CD14-positive monocyte (primary cell): Measurements from ENCODE around the gene CAPN14. TPM values are rescaled to one million over a fixed set of nuclear protein-coding genes. Genes with fewer than 3 reads are reported as not detected.

Experiments
- DNase-seq, 3 donors: peaks; one replicate each; pipeline ENCODE4 v3.0.0-alpha.2; 2011 to 2022
- H2AFZ ChIP-seq: 2 replicates; pipeline ENCODE4 v1.6.0; 2012; ENCODE audit warnings: mild to moderate bottlenecking, low read depth, low read length, inconsistent platforms; ENCODE audit not compliant: insufficient read depth, poor library complexity, severe bottlenecking
- H3K27ac ChIP-seq, 2 donors: 1 replicate in 1 of 2; 2 replicates in 1 of 2; pipeline ENCODE4 v1.5.1; 2012 to 2013; ENCODE audit warnings: low read length in 2 of 2, control low read depth in 1 of 2, inconsistent platforms in 1 of 2, low read depth in 1 of 2, mild to moderate bottlenecking in 1 of 2
- H3K27me3 ChIP-seq, 2 donors: one replicate each; pipeline versions ENCODE4 v1.6.0 to v1.6.1; 2011 to 2013; ENCODE audit warnings: low read length in 2 of 2; ENCODE audit not compliant: control insufficient read depth in 2 of 2, insufficient read depth in 2 of 2
- H3K36me3 ChIP-seq, 2 donors: replicated peaks in 1 of 2; 1 replicate in 1 of 2; 2 replicates in 1 of 2; pipeline versions ENCODE4 v1.5.1 to v1.6.1; 2012 to 2013; ENCODE audit warnings: low read length in 2 of 2, control low read depth in 1 of 2, inconsistent platforms in 1 of 2, mild to moderate bottlenecking in 1 of 2; ENCODE audit not compliant: insufficient read depth in 2 of 2, control insufficient read depth in 1 of 2
- H3K4me1 ChIP-seq, 2 donors: 1 replicate in 1 of 2; 2 replicates in 1 of 2; pipeline versions ENCODE4 v1.5.1 to v1.6.1; 2012 to 2013; ENCODE audit warnings: low read length in 2 of 2, control low read depth in 1 of 2, inconsistent platforms in 1 of 2, mild to moderate bottlenecking in 1 of 2, moderate library complexity in 1 of 2; ENCODE audit not compliant: insufficient read depth in 2 of 2, control insufficient read depth in 1 of 2
- H3K4me2 ChIP-seq: replicated peaks from 2 replicates; pipeline ENCODE3; 2012; ENCODE audit warnings: low read length, moderate library complexity, mild to moderate bottlenecking; ENCODE audit not compliant: poor library complexity, severe bottlenecking; ENCODE audit errors: extremely low read depth
- H3K4me3 ChIP-seq, 3 experiments: fragments of 200-600 bp in 1 of 3; sonication (generic) in 1 of 3; replicated peaks in 1 of 3; 1 replicate in 2 of 3; 2 replicates in 1 of 3; pipeline ENCODE4 v1.5.1; 2011 to 2013; ENCODE audit warnings: low read length in 3 of 3, mild to moderate bottlenecking in 3 of 3, control low read depth in 2 of 3, low read depth in 2 of 3, inconsistent platforms in 1 of 3, moderate library complexity in 1 of 3
- H3K79me2 ChIP-seq: 2 replicates; pipeline ENCODE4 v1.6.0; 2012; ENCODE audit warnings: mild to moderate bottlenecking, control low read depth, inconsistent platforms, low read length, moderate library complexity; ENCODE audit not compliant: insufficient read depth
- H3K9ac ChIP-seq: 2 replicates; pipeline ENCODE4 v1.6.0; 2017; ENCODE audit warnings: low read length, mild to moderate bottlenecking; ENCODE audit not compliant: insufficient read depth, poor library complexity, severe bottlenecking
- H3K9me3 ChIP-seq, 2 donors: replicated peaks in 1 of 2; 1 replicate in 1 of 2; 2 replicates in 1 of 2; pipeline versions ENCODE4 v1.5.1 to v1.6.1; 2012 to 2013; ENCODE audit warnings: low read length in 2 of 2, control low read depth in 1 of 2; ENCODE audit not compliant: control insufficient read depth in 1 of 2, insufficient read depth in 1 of 2
- H4K20me1 ChIP-seq: 2 replicates; pipeline ENCODE4 v1.6.0; 2012; ENCODE audit warnings: mild to moderate bottlenecking, low read length, control low read depth, moderate library complexity; ENCODE audit not compliant: insufficient read depth
- H3K27ac Mint-ChIP-seq, 7 donors: one replicate each; pipeline ENCODE4 v1.8.0; 2020; ENCODE audit warnings: mild to moderate bottlenecking in 7 of 7, mixed read lengths in 7 of 7, moderate library complexity in 6 of 7, inconsistent platforms in 2 of 7
- H3K27me3 Mint-ChIP-seq, 3 donors: one replicate each; pipeline ENCODE4 v1.8.0; 2021 to 2022; ENCODE audit warnings: low read depth in 3 of 3, mild to moderate bottlenecking in 3 of 3, mixed read lengths in 3 of 3, moderate library complexity in 3 of 3, inconsistent platforms in 1 of 3
- H3K36me3 Mint-ChIP-seq, 2 donors: one replicate each; pipeline ENCODE4 v1.8.0; 2020; ENCODE audit warnings: mixed read lengths in 2 of 2, inconsistent platforms in 1 of 2, mild to moderate bottlenecking in 1 of 2
- H3K4me1 Mint-ChIP-seq: one replicate; pipeline ENCODE4 v1.8.0; 2020; ENCODE audit warnings: mild to moderate bottlenecking, mixed read lengths
- H3K4me3 Mint-ChIP-seq, 2 donors: one replicate each; pipeline ENCODE4 v1.8.0; 2020; ENCODE audit warnings: mild to moderate bottlenecking in 2 of 2, mixed read lengths in 2 of 2, moderate library complexity in 1 of 2
- H3K9me3 Mint-ChIP-seq, 7 donors: one replicate each; pipeline ENCODE4 v1.8.0; 2020 to 2022; ENCODE audit warnings: mixed read lengths in 7 of 7, mild to moderate bottlenecking in 6 of 7, moderate library complexity in 6 of 7, inconsistent platforms in 2 of 7
- WGBS: methylation state at CpG from one replicate; pipeline ENCODE4 v1.1.5; 2013; ENCODE audit warnings: missing lambda C conversion rate; ENCODE audit not compliant: insufficient coverage; 5-methylcytosine and 5-hydroxymethylcytosine counted together
- intact Hi-C, 2 donors: fragments of 100-400 bp; cut with micrococcal nuclease; formaldehyde crosslinking; loops; one replicate each; pipeline versions ENCODE4 v1.15.0 to v1.15.1; 2023
- polyA plus RNA-seq, 3 donors: library from polyadenylated mRNA; depleted of rRNA in 1 of 3; unstranded in 2 of 3; stranded (reverse) in 1 of 3; fragments of 300-500 nt in 2 of 3; fragments of >200 nt in 1 of 3; fragmentation: Illumina TruSeq in 2 of 3; gene quantifications; 1 replicate in 2 of 3; 2 replicates in 1 of 3; pipeline ENCODE4 v1.2.3, GENCODE V29; 2012 to 2021
- TF ChIP-seq, protein P1 (sequence below): fragments of 200-600 bp; IDR thresholded peaks from one replicate; pipeline ENCODE4 v1.8.0; 2022; ENCODE audit warnings: antibody characterized with exemption, mild to moderate bottlenecking

CAPN14 gene
- polyA plus RNA-seq, 3 donors, result not detected

DNA sequence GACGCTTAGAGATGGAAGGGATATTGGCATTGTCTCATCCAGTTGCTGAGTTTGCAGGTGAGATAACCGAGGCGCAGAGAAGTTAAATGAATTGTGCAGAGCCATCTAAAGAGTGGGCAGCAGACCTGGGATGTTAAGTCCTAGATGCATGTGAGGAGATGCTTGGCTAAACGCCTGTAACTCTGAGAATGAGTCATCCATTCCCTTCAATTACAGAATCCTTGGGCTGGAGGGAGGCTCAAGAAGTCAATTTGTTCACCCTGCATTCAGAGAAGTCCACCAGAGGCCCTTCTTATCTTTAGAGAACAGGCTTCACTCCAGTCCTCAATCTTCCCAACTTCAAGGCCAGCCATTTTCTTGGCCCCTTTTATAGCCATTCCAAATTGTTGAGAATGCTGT lies 18.2 kb upstream of the CAPN14 start:
- DNase-seq, result no peak
- Mint-ChIP-seq H3K36me3 (no peaks in the 10 kb centered on the region), H3K4me1 (peaks cover 22% of the 10 kb centered on the region), H3K9me3 (peaks cover 0 to 6% (median 0%) of the 10 kb centered on the region in 7 donors), H3K4me3 (peak overlapping the region in 1 of 2 donors; percentile 20), H3K27me3 (peaks cover 9 to 18% (median 14%) of the 10 kb centered on the region in 3 donors), H3K27ac (peak overlapping the region in 1 of 7 donors; percentile 16)
- WGBS, result no CpG with 5 or more reads among the region's 4 CpGs
- Histone ChIP-seq H3K9me3 (no peaks in the 10 kb centered on the region), H3K4me3 (no peak overlapping the region), H2AFZ (no peak overlapping the region), H3K36me3 (no peaks in the 10 kb centered on the region), H3K27me3 (peaks cover 0 to 5% of the 10 kb centered on the region in 2 donors), H3K9ac (no peak overlapping the region), H3K79me2 (no peaks in the 10 kb centered on the region), H3K4me2 (no peak overlapping the region), H4K20me1 (no peaks in the 10 kb centered on the region), H3K4me1 (peaks cover 15 to 17% of the 10 kb centered on the region in 2 donors), H3K27ac (no peak overlapping the region)
- intact Hi-C loops, result no loop called here
- TF ChIP-seq, protein P1, sequence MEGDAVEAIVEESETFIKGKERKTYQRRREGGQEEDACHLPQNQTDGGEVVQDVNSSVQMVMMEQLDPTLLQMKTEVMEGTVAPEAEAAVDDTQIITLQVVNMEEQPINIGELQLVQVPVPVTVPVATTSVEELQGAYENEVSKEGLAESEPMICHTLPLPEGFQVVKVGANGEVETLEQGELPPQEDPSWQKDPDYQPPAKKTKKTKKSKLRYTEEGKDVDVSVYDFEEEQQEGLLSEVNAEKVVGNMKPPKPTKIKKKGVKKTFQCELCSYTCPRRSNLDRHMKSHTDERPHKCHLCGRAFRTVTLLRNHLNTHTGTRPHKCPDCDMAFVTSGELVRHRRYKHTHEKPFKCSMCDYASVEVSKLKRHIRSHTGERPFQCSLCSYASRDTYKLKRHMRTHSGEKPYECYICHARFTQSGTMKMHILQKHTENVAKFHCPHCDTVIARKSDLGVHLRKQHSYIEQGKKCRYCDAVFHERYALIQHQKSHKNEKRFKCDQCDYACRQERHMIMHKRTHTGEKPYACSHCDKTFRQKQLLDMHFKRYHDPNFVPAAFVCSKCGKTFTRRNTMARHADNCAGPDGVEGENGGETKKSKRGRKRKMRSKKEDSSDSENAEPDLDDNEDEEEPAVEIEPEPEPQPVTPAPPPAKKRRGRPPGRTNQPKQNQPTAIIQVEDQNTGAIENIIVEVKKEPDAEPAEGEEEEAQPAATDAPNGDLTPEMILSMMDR, result no peak

DNA sequence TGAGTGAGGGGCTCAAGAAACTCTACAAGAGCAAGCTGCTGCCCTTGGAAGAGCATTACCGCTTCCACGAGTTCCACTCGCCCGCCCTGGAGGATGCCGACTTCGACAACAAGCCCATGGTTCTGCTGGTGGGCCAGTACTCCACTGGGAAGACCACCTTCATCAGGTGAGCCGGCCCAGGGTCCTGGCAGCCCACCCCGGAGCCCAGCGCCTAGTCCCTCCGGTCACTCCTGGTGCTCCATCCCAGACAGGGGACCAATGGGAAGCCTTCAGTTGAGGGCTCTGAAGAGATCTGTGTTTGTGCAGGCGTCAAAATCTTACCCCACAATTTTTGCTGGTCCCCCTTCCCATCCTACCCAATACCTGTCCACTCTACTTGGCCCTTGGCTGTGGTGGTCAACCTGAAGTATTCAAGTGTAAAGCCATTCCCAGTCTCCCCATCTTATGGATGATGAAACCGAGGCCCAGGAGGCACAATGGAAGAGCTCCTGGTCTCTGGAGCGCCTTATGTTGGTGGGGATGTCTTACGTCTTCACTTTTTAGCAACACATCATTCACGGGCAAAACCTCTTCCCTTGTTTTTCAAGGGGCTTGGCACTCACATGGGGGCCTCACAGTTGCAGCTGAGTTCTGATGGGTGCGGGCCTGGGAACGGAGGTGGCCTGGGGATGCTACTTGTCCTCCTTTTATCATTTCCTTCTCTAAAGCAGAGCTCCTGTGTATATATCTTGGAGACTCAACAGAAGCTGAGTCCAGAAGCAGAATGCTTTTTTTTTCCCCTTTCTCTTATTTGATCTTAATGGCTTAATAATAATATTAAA lies 17.6 kb upstream of the CAPN14 start:
- Histone ChIP-seq H3K36me3 (no peaks in the 10 kb centered on the region), H3K27ac (no peak overlapping the region), H3K27me3 (peaks cover 0 to 5% of the 10 kb centered on the region in 2 donors), H3K9ac (peak overlapping the region; percentile 62), H3K4me1 (peaks cover 15 to 17% of the 10 kb centered on the region in 2 donors), H3K9me3 (no peaks in the 10 kb centered on the region), H3K79me2 (no peaks in the 10 kb centered on the region), H3K4me2 (peak overlapping the region; percentile 93), H4K20me1 (no peaks in the 10 kb centered on the region), H2AFZ (peak overlapping the region; percentile 98), H3K4me3 (peak overlapping the region in 2 of 3 experiments; percentile 58 to 82)
- no peak overlapping the region for H3K27ac Mint-ChIP-seq
- DNase-seq, result no peak
- H3K36me3 Mint-ChIP-seq, result no peaks in the 10 kb centered on the region
- intact Hi-C loops, result no loop called here
- peaks cover 0 to 6% (median 0%) of the 10 kb centered on the region in 7 donors for H3K9me3 Mint-ChIP-seq
- H3K4me3 Mint-ChIP-seq, result peak overlapping the region; percentile 81 to 90
- TF ChIP-seq, protein P1, result no peak
- peaks cover 19% of the 10 kb centered on the region for H3K4me1 Mint-ChIP-seq
- WGBS, result 65% methylated on average over 11 of the region's 17 CpGs
- H3K27me3 Mint-ChIP-seq, result peaks cover 9 to 18% (median 14%) of the 10 kb centered on the region in 3 donors
